Suprapubic skin (tissue), 4 donors: ENCODE measurements around the gene SYNE2.

ENCODE experiments used
- CTCF ChIP-seq, 2 donors: fragments of 200-600 bp in 1 of 2; fragments of 450-650 bp in 1 of 2; sonication (generic) in 1 of 2; IDR thresholded peaks; one replicate each; pipeline ENCODE4 v1.5.1; 2016 to 2019; ENCODE audit warnings: antibody characterized with exemption in 2 of 2, mild to moderate bottlenecking in 1 of 2, moderate library complexity in 1 of 2
- EP300 ChIP-seq: sonication (generic); formaldehyde crosslinking; IDR thresholded peaks from one replicate; pipeline ENCODE4 v1.6.1; 2017; ENCODE audit warnings: antibody characterized with exemption
- POLR2A ChIP-seq, 2 donors: fragments of 450-650 bp; IDR thresholded peaks; one replicate each; pipeline ENCODE4 v1.6.1; 2017; ENCODE audit warnings: antibody characterized with exemption in 2 of 2, mild to moderate bottlenecking in 2 of 2, moderate library complexity in 2 of 2
- POLR2AphosphoS5 ChIP-seq, 3 donors: sonication (generic); formaldehyde crosslinking; IDR thresholded peaks; one replicate each; pipeline ENCODE4 v1.6.1; 2017; ENCODE audit warnings: antibody characterized with exemption in 3 of 3

- no peak for TF ChIP-seq POLR2AphosphoS5 (IDR thresholded peaks at IDR 0.05)
- no peak for TF ChIP-seq CTCF (IDR thresholded peaks at IDR 0.05)
- TF ChIP-seq POLR2A (IDR thresholded peaks at IDR 0.05): no peak
- no peak for TF ChIP-seq EP300
Measured at GRCh38 chr14:64081174-64081746, 228.5 kb downstream of the SYNE2 start.
